ENCODE measurements around the gene SBK2. TPM values are rescaled to one million over a fixed set of nuclear protein-coding genes. Genes with fewer than 3 reads are reported as not detected.

Gene SBK2
- total RNA-seq, 1 donor from 2014 or later, result 0.42 TPM

DNA sequence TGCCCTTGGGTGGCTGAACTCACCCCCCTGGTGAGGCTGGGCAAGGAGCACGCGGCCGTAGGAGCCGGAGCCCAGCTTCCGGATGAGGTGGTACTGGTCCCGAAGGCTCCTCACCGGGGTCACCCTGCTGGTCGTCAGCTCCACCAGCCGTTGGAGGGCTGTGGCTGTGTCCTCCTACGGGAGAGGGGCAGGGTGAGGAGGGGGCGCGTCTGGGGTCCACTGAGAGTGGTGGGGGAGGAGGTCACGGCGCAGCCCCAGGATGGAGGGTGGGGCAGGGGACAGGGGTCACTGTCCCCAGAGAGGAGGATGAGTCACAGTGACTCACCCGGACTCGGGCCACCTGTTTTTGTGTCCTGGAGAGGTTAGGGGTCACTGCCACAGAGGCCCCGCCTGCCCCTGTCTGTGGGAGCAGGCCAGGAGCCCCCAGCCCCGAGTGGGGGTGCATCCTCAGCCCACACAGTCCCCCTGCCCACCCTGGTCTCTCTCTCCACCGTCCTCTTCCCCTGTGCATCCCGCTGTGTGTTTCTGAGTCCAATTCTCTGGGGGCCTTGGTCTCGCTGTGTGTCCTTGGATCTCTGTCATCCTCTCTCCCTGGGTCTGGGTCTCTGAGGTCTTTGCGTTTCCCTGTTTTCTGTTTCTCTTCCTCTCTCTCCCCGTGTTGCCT is 8.0 kb upstream of the SBK2 start:
- peak overlapping the region; percentile 73 for H3K27ac Mint-ChIP-seq (ENCODE audit: unreplicated experiment)
- H3K9me3 Mint-ChIP-seq (ENCODE audit: unreplicated experiment), result peaks cover 20% of the 10 kb centered on the region
- H3K27me3 Mint-ChIP-seq (ENCODE audit: unreplicated experiment), result peaks cover 4% of the 10 kb centered on the region
- peaks cover 17% of the 10 kb centered on the region for H3K4me1 Mint-ChIP-seq (ENCODE audit: low read depth, unreplicated experiment)
- TF ChIP-seq CTCF (IDR thresholded peaks at IDR 0.05; ENCODE audit: partially characterized antibody, unreplicated experiment), result no peak
- H3K4me3 Mint-ChIP-seq (ENCODE audit: unreplicated experiment), result no peak overlapping the region
- no peak for DNase-seq
- peaks cover 16% of the 10 kb centered on the region for H3K36me3 Mint-ChIP-seq (ENCODE audit: unreplicated experiment)

DNA sequence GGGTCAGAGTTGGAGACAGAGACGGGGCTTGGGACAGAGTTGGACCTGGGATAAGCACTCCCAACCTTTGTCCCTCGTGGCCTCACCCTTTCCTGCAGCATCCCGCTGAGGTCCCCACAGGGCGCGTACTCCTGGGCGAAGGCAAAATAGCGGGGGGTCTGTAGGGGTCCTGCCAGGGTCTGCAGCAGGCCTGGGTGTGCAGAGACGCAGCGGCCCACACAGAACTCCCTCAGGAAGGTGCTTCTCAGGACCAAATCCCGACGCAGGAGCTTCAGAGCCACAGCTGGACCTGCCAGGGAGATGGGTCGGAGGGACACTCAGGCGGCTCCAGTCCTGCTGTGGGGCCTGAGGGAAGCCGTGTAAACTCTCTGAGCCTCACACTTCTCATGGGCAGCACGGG is 7.1 kb upstream of the SBK2 start:
- peaks cover 20% of the 10 kb centered on the region for H3K4me1 Mint-ChIP-seq (ENCODE audit: low read depth, unreplicated experiment)
- DNase-seq, result no peak
- H3K36me3 Mint-ChIP-seq (ENCODE audit: unreplicated experiment), result peaks cover 16% of the 10 kb centered on the region
- no peak overlapping the region for H3K4me3 Mint-ChIP-seq (ENCODE audit: unreplicated experiment)
- no peak for TF ChIP-seq CTCF (IDR thresholded peaks at IDR 0.05; ENCODE audit: partially characterized antibody, unreplicated experiment)
- H3K27me3 Mint-ChIP-seq (ENCODE audit: unreplicated experiment), result peaks cover 5% of the 10 kb centered on the region
- peaks cover 18% of the 10 kb centered on the region for H3K9me3 Mint-ChIP-seq (ENCODE audit: unreplicated experiment)
- no peak overlapping the region for H3K27ac Mint-ChIP-seq (ENCODE audit: unreplicated experiment)

DNA sequence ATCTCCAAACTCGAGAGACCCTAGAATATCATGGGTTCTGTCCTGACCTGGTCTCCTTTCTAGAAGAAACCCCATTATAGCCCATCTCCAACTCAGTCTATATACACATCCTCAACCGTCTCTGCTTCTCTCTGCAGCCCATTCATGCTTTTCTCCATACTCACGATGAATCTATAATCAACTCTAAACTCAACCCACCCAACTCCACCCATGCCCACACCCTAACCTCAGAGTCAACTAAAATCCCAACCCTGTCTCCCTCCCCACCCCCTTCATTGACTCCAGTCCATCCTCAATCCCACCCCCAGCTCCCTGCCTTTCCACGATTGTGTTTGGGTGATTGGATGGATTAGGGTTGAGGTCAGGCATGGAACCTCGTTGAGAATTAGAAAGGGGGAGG is 6.6 kb upstream of the SBK2 start:
- Mint-ChIP-seq H3K36me3 (ENCODE audit: unreplicated experiment) (peaks cover 16% of the 10 kb centered on the region), H3K4me1 (ENCODE audit: low read depth, unreplicated experiment) (peaks cover 20% of the 10 kb centered on the region), H3K27me3 (ENCODE audit: unreplicated experiment) (peaks cover 5% of the 10 kb centered on the region), H3K9me3 (ENCODE audit: unreplicated experiment) (peaks cover 18% of the 10 kb centered on the region), H3K27ac (ENCODE audit: unreplicated experiment) (no peak overlapping the region), H3K4me3 (ENCODE audit: unreplicated experiment) (no peak overlapping the region)
- no peak for TF ChIP-seq CTCF (IDR thresholded peaks at IDR 0.05; ENCODE audit: partially characterized antibody, unreplicated experiment)
- no peak for DNase-seq

DNA sequence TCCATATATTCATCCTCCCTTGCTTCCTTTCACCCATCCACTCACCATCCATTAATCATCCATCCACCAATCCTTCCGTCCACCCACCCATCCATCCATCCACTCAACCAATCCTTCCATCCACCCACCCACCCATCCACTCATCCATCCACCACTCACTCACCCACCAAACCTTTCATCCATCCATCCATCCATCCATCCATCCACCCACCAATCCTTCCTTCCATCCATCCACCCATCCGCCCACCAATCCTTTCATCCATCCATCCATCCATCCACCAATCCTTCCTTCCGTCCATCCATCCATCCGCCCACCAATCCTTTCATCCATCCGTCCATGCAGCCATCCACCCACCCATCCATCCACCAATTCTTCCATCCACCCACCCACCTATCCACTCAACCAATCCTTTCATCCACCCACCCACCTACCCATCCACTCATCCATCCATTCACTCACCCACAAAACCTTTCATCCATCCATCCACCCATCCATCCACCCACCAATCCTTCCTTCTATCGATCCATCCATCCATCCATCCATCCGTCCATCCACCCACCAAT is 5.4 kb upstream of the SBK2 start:
- no peak for DNase-seq
- H3K27ac Mint-ChIP-seq (ENCODE audit: unreplicated experiment), result peak overlapping the region; percentile 4
- H3K9me3 Mint-ChIP-seq (ENCODE audit: unreplicated experiment), result peaks cover 14% of the 10 kb centered on the region
- peaks cover 19% of the 10 kb centered on the region for H3K4me1 Mint-ChIP-seq (ENCODE audit: low read depth, unreplicated experiment)
- peaks cover 16% of the 10 kb centered on the region for H3K36me3 Mint-ChIP-seq (ENCODE audit: unreplicated experiment)
- H3K4me3 Mint-ChIP-seq (ENCODE audit: unreplicated experiment), result no peak overlapping the region
- TF ChIP-seq CTCF (IDR thresholded peaks at IDR 0.05; ENCODE audit: partially characterized antibody, unreplicated experiment), result no peak
- peaks cover 7% of the 10 kb centered on the region for H3K27me3 Mint-ChIP-seq (ENCODE audit: unreplicated experiment)

GRCh38 chr19:55541091-55541490 is 4.2 kb upstream of the SBK2 start:
- H3K27me3 Mint-ChIP-seq (ENCODE audit: unreplicated experiment), result peaks cover 7% of the 10 kb centered on the region
- H3K27ac Mint-ChIP-seq (ENCODE audit: unreplicated experiment), result no peak overlapping the region
- peaks cover 14% of the 10 kb centered on the region for H3K9me3 Mint-ChIP-seq (ENCODE audit: unreplicated experiment)
- no peak for TF ChIP-seq CTCF (IDR thresholded peaks at IDR 0.05; ENCODE audit: partially characterized antibody, unreplicated experiment)
- H3K4me1 Mint-ChIP-seq (ENCODE audit: low read depth, unreplicated experiment), result peaks cover 17% of the 10 kb centered on the region
- DNase-seq, result no peak
- peaks cover 16% of the 10 kb centered on the region for H3K36me3 Mint-ChIP-seq (ENCODE audit: unreplicated experiment)
- no peak overlapping the region for H3K4me3 Mint-ChIP-seq (ENCODE audit: unreplicated experiment)

Measured in glutamatergic neuron (in vitro differentiated cells).